Measurements from ENCODE around the gene TGM4. TPM values are rescaled to one million over a fixed set of nuclear protein-coding genes. Genes with fewer than 3 reads are reported as not detected.

The TGM4 gene
- total and polyA plus RNA-seq, 10 of the 15 experiments (the other 5 are each of a cell fraction or from before 2014, with no cell fraction given), result not detected

DNA sequence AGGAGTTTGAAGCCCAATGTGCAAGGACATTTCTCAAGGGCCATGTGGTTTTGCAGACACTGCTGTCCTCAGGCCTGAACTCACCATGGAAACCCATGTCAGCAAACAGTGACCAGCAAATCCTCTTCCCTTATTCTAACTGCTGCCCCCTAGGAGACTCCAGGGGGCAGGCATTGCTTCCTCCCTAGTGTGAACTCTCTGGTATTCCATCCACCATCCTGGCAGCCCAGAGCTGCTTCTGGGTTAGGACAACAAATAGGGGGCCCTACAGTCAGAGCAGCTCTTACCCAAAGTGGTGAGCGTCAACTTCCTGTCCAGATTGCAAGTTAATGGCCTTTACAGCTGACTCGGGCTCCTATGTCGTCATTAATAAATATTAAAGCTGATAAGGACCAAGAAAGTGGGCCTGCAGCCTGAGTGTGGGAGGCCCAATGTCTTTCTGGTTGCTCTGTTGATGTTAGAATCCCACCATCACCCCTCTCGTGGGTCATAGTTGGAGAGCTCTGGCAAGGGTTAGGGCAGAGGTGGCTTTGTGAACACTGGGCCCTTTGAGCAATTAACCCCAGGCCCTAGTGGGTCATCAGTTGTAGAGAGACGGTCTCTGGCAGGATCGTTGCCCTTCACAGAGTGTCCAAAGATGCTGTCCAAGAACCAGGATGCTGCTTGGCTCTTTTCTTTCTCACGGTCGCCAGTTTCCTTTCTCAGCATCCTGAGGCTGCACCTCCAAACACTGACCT lies 41.5 kb downstream of the TGM4 start:
- ChIA-PET SMC1A (ENCODE audit: uncharacterized antibody, unreplicated experiment) (no interaction called here), CTCF (interaction anchor here (0.8 to 4.8 kb wide), 9 partner anchors 8 to 385 kb away, joined by 3 to 56 read pairs (median 3); no protein-coding TSS in a partner anchor), RAD21 (ENCODE audit: unreplicated experiment) (interaction anchor here (1.7 to 4.0 kb wide), 2 partner anchors 72 to 382 kb away, joined by 6 to 23 read pairs; no protein-coding TSS in a partner anchor), POLR2A (interaction anchor here (0.6 kb wide), 1 partner anchor 25 kb away, joined by 3 read pairs; no protein-coding TSS in a partner anchor)
- TF ChIP-seq, protein P1, sequence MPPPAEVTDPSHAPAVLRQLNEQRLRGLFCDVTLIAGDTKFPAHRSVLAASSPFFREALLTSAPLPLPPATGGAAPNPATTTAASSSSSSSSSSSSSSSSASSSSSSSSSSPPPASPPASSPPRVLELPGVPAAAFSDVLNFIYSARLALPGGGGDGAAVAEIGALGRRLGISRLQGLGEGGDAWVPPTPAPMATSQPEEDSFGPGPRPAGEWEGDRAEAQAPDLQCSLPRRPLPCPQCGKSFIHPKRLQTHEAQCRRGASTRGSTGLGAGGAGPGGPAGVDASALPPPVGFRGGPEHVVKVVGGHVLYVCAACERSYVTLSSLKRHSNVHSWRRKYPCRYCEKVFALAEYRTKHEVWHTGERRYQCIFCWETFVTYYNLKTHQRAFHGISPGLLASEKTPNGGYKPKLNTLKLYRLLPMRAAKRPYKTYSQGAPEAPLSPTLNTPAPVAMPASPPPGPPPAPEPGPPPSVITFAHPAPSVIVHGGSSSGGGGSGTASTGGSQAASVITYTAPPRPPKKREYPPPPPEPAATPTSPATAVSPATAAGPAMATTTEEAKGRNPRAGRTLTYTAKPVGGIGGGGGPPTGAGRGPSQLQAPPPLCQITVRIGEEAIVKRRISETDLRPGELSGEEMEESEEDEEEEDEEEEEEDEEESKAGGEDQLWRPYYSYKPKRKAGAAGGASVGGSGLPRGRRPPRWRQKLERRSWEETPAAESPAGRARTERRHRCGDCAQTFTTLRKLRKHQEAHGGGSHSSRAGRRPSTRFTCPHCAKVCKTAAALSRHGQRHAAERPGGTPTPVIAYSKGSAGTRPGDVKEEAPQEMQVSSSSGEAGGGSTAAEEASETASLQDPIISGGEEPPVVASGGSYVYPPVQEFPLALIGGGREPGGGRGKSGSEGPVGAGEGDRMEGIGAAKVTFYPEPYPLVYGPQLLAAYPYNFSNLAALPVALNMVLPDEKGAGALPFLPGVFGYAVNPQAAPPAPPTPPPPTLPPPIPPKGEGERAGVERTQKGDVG (CRISPR knock-in tag; IDR thresholded peaks at IDR 0.05), result no peak
- TF ChIP-seq, protein P2, sequence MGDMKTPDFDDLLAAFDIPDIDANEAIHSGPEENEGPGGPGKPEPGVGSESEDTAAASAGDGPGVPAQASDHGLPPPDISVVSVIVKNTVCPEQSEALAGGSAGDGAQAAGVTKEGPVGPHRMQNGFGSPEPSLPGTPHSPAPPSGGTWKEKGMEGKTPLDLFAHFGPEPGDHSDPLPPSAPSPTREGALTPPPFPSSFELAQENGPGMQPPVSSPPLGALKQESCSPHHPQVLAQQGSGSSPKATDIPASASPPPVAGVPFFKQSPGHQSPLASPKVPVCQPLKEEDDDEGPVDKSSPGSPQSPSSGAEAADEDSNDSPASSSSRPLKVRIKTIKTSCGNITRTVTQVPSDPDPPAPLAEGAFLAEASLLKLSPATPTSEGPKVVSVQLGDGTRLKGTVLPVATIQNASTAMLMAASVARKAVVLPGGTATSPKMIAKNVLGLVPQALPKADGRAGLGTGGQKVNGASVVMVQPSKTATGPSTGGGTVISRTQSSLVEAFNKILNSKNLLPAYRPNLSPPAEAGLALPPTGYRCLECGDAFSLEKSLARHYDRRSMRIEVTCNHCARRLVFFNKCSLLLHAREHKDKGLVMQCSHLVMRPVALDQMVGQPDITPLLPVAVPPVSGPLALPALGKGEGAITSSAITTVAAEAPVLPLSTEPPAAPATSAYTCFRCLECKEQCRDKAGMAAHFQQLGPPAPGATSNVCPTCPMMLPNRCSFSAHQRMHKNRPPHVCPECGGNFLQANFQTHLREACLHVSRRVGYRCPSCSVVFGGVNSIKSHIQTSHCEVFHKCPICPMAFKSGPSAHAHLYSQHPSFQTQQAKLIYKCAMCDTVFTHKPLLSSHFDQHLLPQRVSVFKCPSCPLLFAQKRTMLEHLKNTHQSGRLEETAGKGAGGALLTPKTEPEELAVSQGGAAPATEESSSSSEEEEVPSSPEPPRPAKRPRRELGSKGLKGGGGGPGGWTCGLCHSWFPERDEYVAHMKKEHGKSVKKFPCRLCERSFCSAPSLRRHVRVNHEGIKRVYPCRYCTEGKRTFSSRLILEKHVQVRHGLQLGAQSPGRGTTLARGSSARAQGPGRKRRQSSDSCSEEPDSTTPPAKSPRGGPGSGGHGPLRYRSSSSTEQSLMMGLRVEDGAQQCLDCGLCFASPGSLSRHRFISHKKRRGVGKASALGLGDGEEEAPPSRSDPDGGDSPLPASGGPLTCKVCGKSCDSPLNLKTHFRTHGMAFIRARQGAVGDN (IDR thresholded peaks at IDR 0.05), result no peak
- no peak for TF ChIP-seq KAT2A (conservative IDR thresholded peaks at IDR 0.05; ENCODE audit: control insufficient read depth, low read depth, low read length)
- TF ChIP-seq MYC (IDR thresholded peaks at IDR 0.05; ENCODE audit: insufficient read depth, insufficient read length, insufficient replicate concordance, low read length, severe bottlenecking), result no peak
- TF ChIP-seq, protein P3, sequence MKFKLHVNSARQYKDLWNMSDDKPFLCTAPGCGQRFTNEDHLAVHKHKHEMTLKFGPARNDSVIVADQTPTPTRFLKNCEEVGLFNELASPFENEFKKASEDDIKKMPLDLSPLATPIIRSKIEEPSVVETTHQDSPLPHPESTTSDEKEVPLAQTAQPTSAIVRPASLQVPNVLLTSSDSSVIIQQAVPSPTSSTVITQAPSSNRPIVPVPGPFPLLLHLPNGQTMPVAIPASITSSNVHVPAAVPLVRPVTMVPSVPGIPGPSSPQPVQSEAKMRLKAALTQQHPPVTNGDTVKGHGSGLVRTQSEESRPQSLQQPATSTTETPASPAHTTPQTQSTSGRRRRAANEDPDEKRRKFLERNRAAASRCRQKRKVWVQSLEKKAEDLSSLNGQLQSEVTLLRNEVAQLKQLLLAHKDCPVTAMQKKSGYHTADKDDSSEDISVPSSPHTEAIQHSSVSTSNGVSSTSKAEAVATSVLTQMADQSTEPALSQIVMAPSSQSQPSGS (IDR thresholded peaks at IDR 0.05; ENCODE audit: low read length), result no peak
- TF ChIP-seq STAT1 (conservative IDR thresholded peaks at IDR 0.05), result no peak
- no TSS peak for BruUV-seq (replicated peaks)
- H3K79me2 ChIP-seq (ENCODE audit: control insufficient read depth, insufficient read depth, low read length), result no peaks in the 10 kb centered on the region
- no peaks in the 10 kb centered on the region for H3K27me3 ChIP-seq (replicated peaks in 1 of 2; ENCODE audit: control insufficient read depth in 2 of 2, insufficient read depth in 2 of 2, low read length in 1 of 2)
- no peak for ATAC-seq
- H3K4me1 ChIP-seq (ENCODE audit: control insufficient read depth, insufficient read depth, low read length), result no peaks in the 10 kb centered on the region
- DNase-seq (ENCODE audit: low read depth, low spot score), result no peak
- no peak overlapping the region for H3K27ac ChIP-seq (ENCODE audit: control insufficient read depth, insufficient read depth)
- intact Hi-C loops (cut with micrococcal nuclease; ENCODE audit: unreplicated experiment), result loop anchor here (2.0 kb wide), 1 partner anchor 593 kb away; no protein-coding TSS in a partner anchor
- H4K20me1 ChIP-seq (ENCODE audit: control insufficient read depth, insufficient read depth), result no peaks in the 10 kb centered on the region
- no peak overlapping the region for H3K4me3 ChIP-seq
- no peak overlapping the region for H2AFZ ChIP-seq (ENCODE audit: control insufficient read depth, low read depth, low read length)
- in situ Hi-C loops (cut with MboI), result loop anchor here (5.0 kb wide), 1 partner anchor 384 kb away; no protein-coding TSS in a partner anchor
- no peak for FAIRE-seq
- no peak overlapping the region for H3K9ac ChIP-seq (ENCODE audit: control insufficient read depth, insufficient read depth, low read length)
- whole genome bisulfite sequencing (ENCODE audit: insufficient coverage, insufficient replicate concordance, low lambda C conversion rate, missing lambda C conversion rate), result 79% methylated on average over 8 of the region's 8 CpGs
- H3K9me3 ChIP-seq (replicated peaks; ENCODE audit: control insufficient read depth, insufficient read depth, low read length), result no peaks in the 10 kb centered on the region
- H3K36me3 ChIP-seq (ENCODE audit: control insufficient read depth in 2 of 2, insufficient read depth in 2 of 2, low read length in 1 of 2), result no peaks in the 10 kb centered on the region; a peak in 1 of 4 replicates
- H3K4me2 ChIP-seq (ENCODE audit: control insufficient read depth, insufficient read depth), result no peak overlapping the region

Measured in GM12878 (cell line).